Measurements from ENCODE around the gene IMMP2L. TPM values are rescaled to one million over a fixed set of nuclear protein-coding genes. Genes with fewer than 3 reads are reported as not detected.

IMMP2L gene
- polyA plus RNA-seq, 2 of the 4 experiments (the other 2 are of a cell fraction), result 16.1 to 23.8 TPM

DNA sequence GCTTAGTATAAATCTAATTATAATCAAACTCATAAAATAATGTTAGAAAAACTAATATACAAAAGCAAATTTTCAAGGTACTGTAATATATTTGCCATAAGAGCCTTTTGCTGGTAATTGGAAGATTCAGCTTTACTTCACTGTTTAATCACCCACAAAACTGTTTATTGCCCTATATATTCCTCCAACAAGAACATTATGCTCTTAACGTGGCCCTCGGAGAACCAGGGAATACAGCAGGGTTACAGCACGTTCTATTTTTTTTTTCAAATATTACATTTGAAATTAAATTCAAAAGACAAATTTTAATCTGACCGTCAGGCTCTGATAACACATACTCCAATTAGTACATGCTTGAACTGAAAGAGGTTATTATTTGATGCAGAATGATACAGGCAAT lies 807.6 kb downstream of the IMMP2L start:
- no peak for FAIRE-seq
- 57% methylated on average over 4 of the region's 4 CpGs for WGBS (ENCODE audit: missing lambda C conversion rate)
- H3K27ac ChIP-seq, result no peak overlapping the region
- no peaks in the 10 kb centered on the region for H3K9me3 ChIP-seq
- TF ChIP-seq EP300 (IDR thresholded peaks at IDR 0.05), result no peak
- no peaks in the 10 kb centered on the region for H3K4me1 ChIP-seq
- ChIA-PET CTCF (interaction anchor here (0.8 kb wide), 1 partner anchor 903 kb away, joined by 3 read pairs; no protein-coding TSS in a partner anchor), POLR2A (no interaction called here)
- ATAC-seq, result no peak
- no peak for DNase-seq (ENCODE audit: low read depth in 1 of 2, low spot score in 1 of 2)
- H3K4me2 ChIP-seq, result no peak overlapping the region
- H3K4me3 ChIP-seq, result no peak overlapping the region

DNA sequence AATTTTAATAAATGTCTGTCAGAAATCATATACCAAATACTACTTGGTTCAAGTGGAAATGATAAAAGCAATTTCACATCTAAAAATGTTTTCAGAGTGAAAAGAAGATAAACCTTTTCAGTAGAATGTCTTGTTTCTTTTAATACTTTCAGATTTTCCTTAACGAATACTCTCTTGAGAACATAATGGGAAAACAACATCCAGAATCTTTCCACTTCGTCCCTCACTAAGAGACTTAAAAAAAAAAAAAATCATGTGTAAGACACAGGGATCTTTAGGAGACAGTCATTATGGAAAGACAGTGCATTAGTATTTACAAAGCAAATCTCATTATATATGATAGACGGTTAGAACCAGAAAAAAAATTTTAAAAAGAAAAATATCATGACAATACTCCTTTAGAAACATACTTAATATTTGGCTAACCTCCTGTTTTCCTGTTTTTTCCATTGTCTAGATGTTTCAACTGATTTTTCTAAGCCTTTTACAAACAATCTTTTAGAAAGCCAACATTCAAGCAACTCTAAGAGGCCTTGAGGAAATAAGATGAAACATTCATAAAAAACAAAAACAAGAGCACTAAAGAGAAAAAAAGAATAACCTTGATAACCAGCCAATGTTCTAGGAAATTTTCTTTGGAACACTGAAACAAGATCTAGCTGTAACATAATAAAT lies 811.2 kb downstream of the IMMP2L start:
- 72% methylated on average over 3 of the region's 3 CpGs for WGBS (ENCODE audit: missing lambda C conversion rate)
- Histone ChIP-seq H3K27ac (no peak overlapping the region), H3K4me2 (no peak overlapping the region), H3K4me1 (no peaks in the 10 kb centered on the region), H3K9me3 (no peaks in the 10 kb centered on the region), H3K4me3 (no peak overlapping the region)
- TF ChIP-seq, protein P1, sequence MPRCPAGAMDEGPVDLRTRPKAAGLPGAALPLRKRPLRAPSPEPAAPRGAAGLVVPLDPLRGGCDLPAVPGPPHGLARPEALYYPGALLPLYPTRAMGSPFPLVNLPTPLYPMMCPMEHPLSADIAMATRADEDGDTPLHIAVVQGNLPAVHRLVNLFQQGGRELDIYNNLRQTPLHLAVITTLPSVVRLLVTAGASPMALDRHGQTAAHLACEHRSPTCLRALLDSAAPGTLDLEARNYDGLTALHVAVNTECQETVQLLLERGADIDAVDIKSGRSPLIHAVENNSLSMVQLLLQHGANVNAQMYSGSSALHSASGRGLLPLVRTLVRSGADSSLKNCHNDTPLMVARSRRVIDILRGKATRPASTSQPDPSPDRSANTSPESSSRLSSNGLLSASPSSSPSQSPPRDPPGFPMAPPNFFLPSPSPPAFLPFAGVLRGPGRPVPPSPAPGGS (IDR thresholded peaks at IDR 0.05), result no peak
- TF ChIP-seq NR3C1 (IDR thresholded peaks at IDR 0.05) (no peak), HDAC2 (IDR thresholded peaks at IDR 0.05) (no peak), CHD2 (IDR thresholded peaks at IDR 0.05; ENCODE audit: low read length, partially characterized antibody) (no peak)
- ATAC-seq (no peak), FAIRE-seq (no peak), DNase-seq (ENCODE audit: low read depth in 1 of 2, low spot score in 1 of 2) (no peak)
- POLR2A ChIA-PET, result no interaction called here
- CTCF ChIA-PET, result no interaction called here

DNA sequence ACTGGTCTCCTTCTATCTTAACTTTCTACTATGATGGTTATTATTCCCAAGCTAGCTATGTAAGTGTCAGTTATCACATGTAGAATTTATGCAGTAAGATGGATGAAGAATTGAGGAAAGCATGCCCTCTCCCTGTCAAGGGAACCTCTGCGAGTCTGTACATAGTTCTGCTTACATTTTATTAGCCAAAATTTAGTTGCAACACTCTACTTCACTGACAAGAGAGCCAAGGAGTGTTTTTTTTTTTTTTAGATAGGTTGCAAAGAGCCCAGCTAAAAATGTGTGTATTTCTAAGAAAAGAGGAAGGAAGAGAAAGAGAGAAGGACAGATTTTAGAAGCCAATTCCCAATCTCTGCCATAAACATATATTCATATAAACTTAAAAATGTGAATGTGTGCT lies 829.1 kb downstream of the IMMP2L start:
- Histone ChIP-seq H3K4me1 (no peaks in the 10 kb centered on the region), H3K4me3 (no peak overlapping the region), H3K4me2 (no peak overlapping the region), H3K9me3 (no peaks in the 10 kb centered on the region), H3K27ac (no peak overlapping the region)
- 21% methylated on average over 1 of the region's 1 CpG for WGBS (ENCODE audit: missing lambda C conversion rate)
- no peak for TF ChIP-seq FOXS1 (CRISPR knock-in tag; IDR thresholded peaks at IDR 0.05)
- TF ChIP-seq, protein P2, sequence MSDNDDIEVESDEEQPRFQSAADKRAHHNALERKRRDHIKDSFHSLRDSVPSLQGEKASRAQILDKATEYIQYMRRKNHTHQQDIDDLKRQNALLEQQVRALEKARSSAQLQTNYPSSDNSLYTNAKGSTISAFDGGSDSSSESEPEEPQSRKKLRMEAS (IDR thresholded peaks at IDR 0.05), result no peak
- TF ChIP-seq SREBF2 (IDR thresholded peaks at IDR 0.05), result no peak
- no peak for TF ChIP-seq MYC (IDR thresholded peaks at IDR 0.05; ENCODE audit: borderline replicate concordance, low read length)
- no peak for TF ChIP-seq EP300 (IDR thresholded peaks at IDR 0.05)
- no peak for TF ChIP-seq ZNF302 (CRISPR knock-in tag; IDR thresholded peaks at IDR 0.05)
- ChIA-PET CTCF (no interaction called here), POLR2A (no interaction called here)
- ATAC-seq (no peak), DNase-seq (ENCODE audit: low read depth in 1 of 2, low spot score in 1 of 2) (no peak), FAIRE-seq (no peak)

DNA sequence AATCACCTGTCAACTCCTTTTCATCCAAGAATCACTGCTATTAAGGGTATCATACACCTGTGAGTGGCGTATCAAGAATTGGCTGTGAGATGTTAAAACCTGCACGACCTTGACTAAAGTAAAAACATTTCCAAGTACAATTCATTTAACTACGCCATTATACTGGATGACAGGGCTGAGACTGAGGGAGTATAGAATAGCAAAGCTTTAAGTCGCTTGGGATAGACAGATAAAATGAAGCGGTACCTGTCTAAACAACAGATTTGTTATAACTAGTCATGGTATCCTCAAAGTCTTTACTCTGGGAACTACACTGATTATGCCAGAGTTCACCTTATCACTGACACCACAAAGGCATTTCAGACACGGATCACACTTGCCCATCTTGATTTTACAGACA lies 837.5 kb downstream of the IMMP2L start:
- no peak for ATAC-seq
- TF ChIP-seq FOXS1 (CRISPR knock-in tag; IDR thresholded peaks at IDR 0.05) (no peak), TFCP2L1 (CRISPR knock-in tag; IDR thresholded peaks at IDR 0.05) (no peak), KDM1A (IDR thresholded peaks at IDR 0.05; ENCODE audit: low read depth) (no peak), MYC (IDR thresholded peaks at IDR 0.05; ENCODE audit: borderline replicate concordance, low read length) (no peak), POLR2A (IDR thresholded peaks at IDR 0.05; ENCODE audit: low read length) (no peak), ZC3H11A (IDR thresholded peaks at IDR 0.05) (no peak), KDM5A (IDR thresholded peaks at IDR 0.05) (no peak), EHF (CRISPR knock-in tag; IDR thresholded peaks at IDR 0.05) (no peak), JUNB (IDR thresholded peaks at IDR 0.05) (no peak), GATA3 (IDR thresholded peaks at IDR 0.05; ENCODE audit: borderline replicate concordance) (no peak), HOXB5 (CRISPR knock-in tag; IDR thresholded peaks at IDR 0.05) (no peak), JUN (IDR thresholded peaks at IDR 0.05) (no peak), HOXB13 (CRISPR knock-in tag; IDR thresholded peaks at IDR 0.05; ENCODE audit: low read depth) (no peak), CBX2 (IDR thresholded peaks at IDR 0.05; ENCODE audit: borderline replicate concordance, low read depth) (no peak), FOSB (CRISPR knock-in tag; IDR thresholded peaks at IDR 0.05) (no peak)
- TF ChIP-seq, protein P3, sequence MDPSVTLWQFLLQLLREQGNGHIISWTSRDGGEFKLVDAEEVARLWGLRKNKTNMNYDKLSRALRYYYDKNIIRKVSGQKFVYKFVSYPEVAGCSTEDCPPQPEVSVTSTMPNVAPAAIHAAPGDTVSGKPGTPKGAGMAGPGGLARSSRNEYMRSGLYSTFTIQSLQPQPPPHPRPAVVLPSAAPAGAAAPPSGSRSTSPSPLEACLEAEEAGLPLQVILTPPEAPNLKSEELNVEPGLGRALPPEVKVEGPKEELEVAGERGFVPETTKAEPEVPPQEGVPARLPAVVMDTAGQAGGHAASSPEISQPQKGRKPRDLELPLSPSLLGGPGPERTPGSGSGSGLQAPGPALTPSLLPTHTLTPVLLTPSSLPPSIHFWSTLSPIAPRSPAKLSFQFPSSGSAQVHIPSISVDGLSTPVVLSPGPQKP (IDR thresholded peaks at IDR 0.05; ENCODE audit: low read depth, low read length), result no peak
- TF ChIP-seq, protein P4, sequence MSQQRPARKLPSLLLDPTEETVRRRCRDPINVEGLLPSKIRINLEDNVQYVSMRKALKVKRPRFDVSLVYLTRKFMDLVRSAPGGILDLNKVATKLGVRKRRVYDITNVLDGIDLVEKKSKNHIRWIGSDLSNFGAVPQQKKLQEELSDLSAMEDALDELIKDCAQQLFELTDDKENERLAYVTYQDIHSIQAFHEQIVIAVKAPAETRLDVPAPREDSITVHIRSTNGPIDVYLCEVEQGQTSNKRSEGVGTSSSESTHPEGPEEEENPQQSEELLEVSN (IDR thresholded peaks at IDR 0.05; ENCODE audit: borderline replicate concordance, low read depth), result no peak
- TF ChIP-seq, protein P5, sequence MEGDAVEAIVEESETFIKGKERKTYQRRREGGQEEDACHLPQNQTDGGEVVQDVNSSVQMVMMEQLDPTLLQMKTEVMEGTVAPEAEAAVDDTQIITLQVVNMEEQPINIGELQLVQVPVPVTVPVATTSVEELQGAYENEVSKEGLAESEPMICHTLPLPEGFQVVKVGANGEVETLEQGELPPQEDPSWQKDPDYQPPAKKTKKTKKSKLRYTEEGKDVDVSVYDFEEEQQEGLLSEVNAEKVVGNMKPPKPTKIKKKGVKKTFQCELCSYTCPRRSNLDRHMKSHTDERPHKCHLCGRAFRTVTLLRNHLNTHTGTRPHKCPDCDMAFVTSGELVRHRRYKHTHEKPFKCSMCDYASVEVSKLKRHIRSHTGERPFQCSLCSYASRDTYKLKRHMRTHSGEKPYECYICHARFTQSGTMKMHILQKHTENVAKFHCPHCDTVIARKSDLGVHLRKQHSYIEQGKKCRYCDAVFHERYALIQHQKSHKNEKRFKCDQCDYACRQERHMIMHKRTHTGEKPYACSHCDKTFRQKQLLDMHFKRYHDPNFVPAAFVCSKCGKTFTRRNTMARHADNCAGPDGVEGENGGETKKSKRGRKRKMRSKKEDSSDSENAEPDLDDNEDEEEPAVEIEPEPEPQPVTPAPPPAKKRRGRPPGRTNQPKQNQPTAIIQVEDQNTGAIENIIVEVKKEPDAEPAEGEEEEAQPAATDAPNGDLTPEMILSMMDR (IDR thresholded peaks at IDR 0.05), result no peak
- TF ChIP-seq, protein P1 (IDR thresholded peaks at IDR 0.05), result no peak
- TF ChIP-seq, protein P2 (IDR thresholded peaks at IDR 0.05), result no peak
- Histone ChIP-seq H3K27ac (no peak overlapping the region), H3K4me2 (no peak overlapping the region), H3K9me3 (no peaks in the 10 kb centered on the region), H3K4me1 (no peaks in the 10 kb centered on the region), H3K4me3 (no peak overlapping the region)
- DNase-seq (ENCODE audit: low read depth in 1 of 2, low spot score in 1 of 2), result no peak
- no peak for FAIRE-seq
- ChIA-PET POLR2A (no interaction called here), CTCF (no interaction called here)
- WGBS (ENCODE audit: missing lambda C conversion rate), result 60% methylated on average over 6 of the region's 6 CpGs

Data from A549 (cell line).